Type B pancreatic cell (in vitro differentiated cells): ENCODE data around the gene RAN. TPM values are rescaled to one million over a fixed set of nuclear protein-coding genes. Genes with fewer than 3 reads are reported as not detected.

Experiments
- DNase-seq: peaks from one replicate; pipeline ENCODE4 v3.0.0; 2021; ENCODE audit warnings: mixed read lengths; ENCODE audit not compliant: unreplicated experiment; ENCODE audit errors: extremely low spot score
- H3K27ac Mint-ChIP-seq: 2 replicates; pipeline ENCODE4 v1.8.0; 2021; ENCODE audit warnings: mild to moderate bottlenecking, mixed read lengths
- H3K27me3 Mint-ChIP-seq: 2 replicates; pipeline ENCODE4 v1.8.0; 2021; ENCODE audit warnings: mixed read lengths
- H3K36me3 Mint-ChIP-seq: 2 replicates; pipeline ENCODE4 v1.8.0; 2021; ENCODE audit warnings: mixed read lengths
- H3K4me1 Mint-ChIP-seq: one replicate; pipeline ENCODE4 v1.8.0; 2021; ENCODE audit warnings: mixed read lengths; ENCODE audit not compliant: unreplicated experiment
- H3K4me3 Mint-ChIP-seq: 2 replicates; pipeline ENCODE4 v1.8.0; 2021; ENCODE audit warnings: mild to moderate bottlenecking, mixed read lengths
- H3K9me3 Mint-ChIP-seq: 2 replicates; pipeline ENCODE4 v1.8.0; 2021; ENCODE audit warnings: mixed read lengths
- CTCF ChIP-seq: fragments of 200-600 bp; sonication (generic); conservative IDR thresholded peaks from 2 replicates; pipeline ENCODE4 v1.5.0; 2021; ENCODE audit warnings: antibody characterized with exemption, mild to moderate bottlenecking
- total RNA-seq: library from RNA; stranded (reverse); gene quantifications from 2 replicates; pipeline ENCODE4 v1.2.1, GENCODE V29; 2021; ENCODE audit warnings: low replicate concordance

RAN gene
- total RNA-seq, 1 donor from 2014 or later: 984 TPM

GRCh38 chr12:130829391-130830245, 42.2 kb upstream of the RAN start:
- Mint-ChIP-seq H3K4me1 (peaks cover 25% of the 10 kb centered on the region), H3K4me3 (no peak overlapping the region), H3K27me3 (no peaks in the 10 kb centered on the region), H3K36me3 (no peaks in the 10 kb centered on the region), H3K27ac (no peak overlapping the region), H3K9me3 (no peaks in the 10 kb centered on the region)
- DNase-seq: no peak
- no peak for TF ChIP-seq CTCF

GRCh38 chr12:130830246-130830551, 41.7 kb upstream of the RAN start:
- no peak overlapping the region for H3K4me3 Mint-ChIP-seq
- no peaks in the 10 kb centered on the region for H3K9me3 Mint-ChIP-seq
- no peaks in the 10 kb centered on the region for H3K27me3 Mint-ChIP-seq
- no peaks in the 10 kb centered on the region for H3K36me3 Mint-ChIP-seq
- peaks cover 25% of the 10 kb centered on the region for H3K4me1 Mint-ChIP-seq
- no peak for TF ChIP-seq CTCF
- DNase-seq: no peak
- no peak overlapping the region for H3K27ac Mint-ChIP-seq

- no peak overlapping the region for H3K4me3 Mint-ChIP-seq
- no peak for DNase-seq
- H3K36me3 Mint-ChIP-seq: no peaks in the 10 kb centered on the region
- H3K4me1 Mint-ChIP-seq: peaks cover 30% of the 10 kb centered on the region
- no peak overlapping the region for H3K27ac Mint-ChIP-seq
- no peaks in the 10 kb centered on the region for H3K9me3 Mint-ChIP-seq
- no peak for TF ChIP-seq CTCF
- H3K27me3 Mint-ChIP-seq: no peaks in the 10 kb centered on the region
These were observed 40.6 kb upstream of the RAN start for GRCh38 chr12:130831246-130831645.

GRCh38 chr12:130831876-130832405, 39.9 kb upstream of the RAN start:
- no peaks in the 10 kb centered on the region for H3K27me3 Mint-ChIP-seq
- H3K36me3 Mint-ChIP-seq: no peaks in the 10 kb centered on the region
- DNase-seq: no peak
- H3K4me3 Mint-ChIP-seq: no peak overlapping the region
- no peaks in the 10 kb centered on the region for H3K9me3 Mint-ChIP-seq
- no peak for TF ChIP-seq CTCF
- no peak overlapping the region for H3K27ac Mint-ChIP-seq
- H3K4me1 Mint-ChIP-seq: peaks cover 30% of the 10 kb centered on the region

- no peak for TF ChIP-seq CTCF
- H3K9me3 Mint-ChIP-seq: no peaks in the 10 kb centered on the region
- H3K4me3 Mint-ChIP-seq: no peak overlapping the region
- no peak for DNase-seq
- no peak overlapping the region for H3K27ac Mint-ChIP-seq
- peaks cover 32% of the 10 kb centered on the region for H3K4me1 Mint-ChIP-seq
- no peaks in the 10 kb centered on the region for H3K36me3 Mint-ChIP-seq
- H3K27me3 Mint-ChIP-seq: no peaks in the 10 kb centered on the region
These were observed 39.2 kb upstream of the RAN start for GRCh38 chr12:130832561-130833209.
